Measurements from ENCODE around the gene SLC7A6. TPM values are rescaled to one million over a fixed set of nuclear protein-coding genes. Genes with fewer than 3 reads are reported as not detected.

The SLC7A6 gene
- total RNA-seq, 1 donor from 2014 or later, result 71.9 TPM

- Histone ChIP-seq H3K9me3 (ENCODE audit: insufficient read depth, low read depth, low read length) (no peaks in the 10 kb centered on the region), H2AFZ (ENCODE audit: low read depth, low read length) (no peak overlapping the region), H3K79me2 (ENCODE audit: insufficient read depth, low read length) (no peaks in the 10 kb centered on the region), H3K4me3 (ENCODE audit: insufficient read depth, low read depth, low read length) (no peak overlapping the region), H3K9ac (ENCODE audit: low read length) (peak overlapping the region; percentile 4), H4K20me1 (ENCODE audit: insufficient read depth, low read length) (peaks cover 6% of the 10 kb centered on the region), H3K4me1 (ENCODE audit: insufficient read depth, low read length) (peaks cover 10% of the 10 kb centered on the region), H3K27me3 (ENCODE audit: insufficient read depth, low read length) (no peaks in the 10 kb centered on the region), H3K4me2 (ENCODE audit: low read length) (no peak overlapping the region), H3K36me3 (ENCODE audit: insufficient read depth, low read length) (peaks cover 7% of the 10 kb centered on the region), H3K27ac (ENCODE audit: low read depth, low read length) (no peak overlapping the region)
- Mint-ChIP-seq H3K27ac (ENCODE audit: unreplicated experiment) (no peak overlapping the region), H3K9me3 (ENCODE audit: unreplicated experiment) (no peaks in the 10 kb centered on the region), H3K4me3 (ENCODE audit: unreplicated experiment) (no peak overlapping the region), H3K36me3 (ENCODE audit: low read depth, unreplicated experiment) (peaks cover 13% of the 10 kb centered on the region), H3K4me1 (ENCODE audit: low read depth, unreplicated experiment) (peaks cover 8% of the 10 kb centered on the region), H3K27me3 (ENCODE audit: low read depth, unreplicated experiment) (no peaks in the 10 kb centered on the region)
- FAIRE-seq (no peak), DNase-seq (ENCODE audit: low read depth) (no peak)
- no peak for TF ChIP-seq EZH2 (IDR thresholded peaks at IDR 0.05; ENCODE audit: insufficient read depth, low read length)
- TF ChIP-seq CTCF (IDR thresholded peaks at IDR 0.05; ENCODE audit: insufficient read depth, low read depth, low read length), result no peak
Measured at GRCh38 chr16:68257251-68257905, 6.9 kb upstream of the SLC7A6 start.

- DNase-seq (ENCODE audit: low read depth), result peak; percentile 17
- Histone ChIP-seq H3K36me3 (ENCODE audit: insufficient read depth, low read length) (peaks cover 7% of the 10 kb centered on the region), H3K4me2 (ENCODE audit: low read length) (no peak overlapping the region), H3K79me2 (ENCODE audit: insufficient read depth, low read length) (peaks cover under 1% of the 10 kb centered on the region), H3K9ac (ENCODE audit: low read length) (peak overlapping the region; percentile 4), H3K4me3 (ENCODE audit: insufficient read depth, low read depth, low read length) (no peak overlapping the region), H3K9me3 (ENCODE audit: insufficient read depth, low read depth, low read length) (no peaks in the 10 kb centered on the region), H3K4me1 (ENCODE audit: insufficient read depth, low read length) (peaks cover 10% of the 10 kb centered on the region), H3K27ac (ENCODE audit: low read depth, low read length) (no peak overlapping the region), H3K27me3 (ENCODE audit: insufficient read depth, low read length) (no peaks in the 10 kb centered on the region), H4K20me1 (ENCODE audit: insufficient read depth, low read length) (peaks cover 6% of the 10 kb centered on the region), H2AFZ (ENCODE audit: low read depth, low read length) (no peak overlapping the region)
- no peak for FAIRE-seq
- TF ChIP-seq CTCF (IDR thresholded peaks at IDR 0.05; ENCODE audit: insufficient read depth, low read depth, low read length), result no peak
- TF ChIP-seq EZH2 (IDR thresholded peaks at IDR 0.05; ENCODE audit: insufficient read depth, low read length), result no peak
- Mint-ChIP-seq H3K27ac (ENCODE audit: unreplicated experiment) (peak overlapping the region; percentile 43), H3K27me3 (ENCODE audit: low read depth, unreplicated experiment) (no peaks in the 10 kb centered on the region), H3K36me3 (ENCODE audit: low read depth, unreplicated experiment) (peaks cover 8% of the 10 kb centered on the region), H3K4me3 (ENCODE audit: unreplicated experiment) (peak overlapping the region; percentile 4), H3K9me3 (ENCODE audit: unreplicated experiment) (no peaks in the 10 kb centered on the region), H3K4me1 (ENCODE audit: low read depth, unreplicated experiment) (peaks cover 8% of the 10 kb centered on the region)
Measured at GRCh38 chr16:68257906-68258800, 6.2 kb upstream of the SLC7A6 start.
